Measurements from ENCODE around the gene ZNF479. TPM values are rescaled to one million over a fixed set of nuclear protein-coding genes. Genes with fewer than 3 reads are reported as not detected.
"Not testable (repeated sequence)": the region's sequence is repeated elsewhere in the genome, so short reads cannot be mapped to it uniquely, and the experiment has no call there.

ZNF479 gene
- not detected in 2 replicates for total RNA-seq

DNA sequence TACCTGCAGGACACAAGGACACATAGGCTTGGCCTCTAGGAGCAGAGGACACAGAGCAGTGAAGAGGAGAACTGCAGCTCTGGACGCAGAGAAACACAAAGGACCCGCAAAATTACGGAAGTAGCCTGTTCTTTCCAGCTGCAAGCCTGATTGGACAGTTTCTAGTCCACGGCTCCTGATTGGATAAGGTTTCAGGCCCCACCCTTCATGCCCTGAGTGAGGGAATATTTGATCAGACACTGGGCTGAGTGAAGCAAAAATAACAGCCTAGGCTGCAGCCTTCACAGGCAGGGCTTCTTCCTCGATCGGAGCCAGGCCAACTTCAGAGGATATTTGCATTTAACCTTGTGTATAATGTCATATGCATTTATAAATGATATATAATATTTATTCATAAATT is at the start of gene ZNF479:
TSS of gene ZNF479 (minus strand) at position 101 of the 400 bp plus-strand sequence. CDS start 112 bp downstream, outside the sequence.
- not testable (repeated sequence) for DNase-seq (ENCODE audit: low read depth); H3K27me3 ChIP-seq (ENCODE audit: control insufficient read depth, insufficient read depth, low read length); H3K36me3 ChIP-seq (ENCODE audit: control insufficient read depth, insufficient read depth, low read length); FAIRE-seq; H3K4me3 ChIP-seq (ENCODE audit: low read depth, low read length)

- TF ChIP-seq, protein P1, sequence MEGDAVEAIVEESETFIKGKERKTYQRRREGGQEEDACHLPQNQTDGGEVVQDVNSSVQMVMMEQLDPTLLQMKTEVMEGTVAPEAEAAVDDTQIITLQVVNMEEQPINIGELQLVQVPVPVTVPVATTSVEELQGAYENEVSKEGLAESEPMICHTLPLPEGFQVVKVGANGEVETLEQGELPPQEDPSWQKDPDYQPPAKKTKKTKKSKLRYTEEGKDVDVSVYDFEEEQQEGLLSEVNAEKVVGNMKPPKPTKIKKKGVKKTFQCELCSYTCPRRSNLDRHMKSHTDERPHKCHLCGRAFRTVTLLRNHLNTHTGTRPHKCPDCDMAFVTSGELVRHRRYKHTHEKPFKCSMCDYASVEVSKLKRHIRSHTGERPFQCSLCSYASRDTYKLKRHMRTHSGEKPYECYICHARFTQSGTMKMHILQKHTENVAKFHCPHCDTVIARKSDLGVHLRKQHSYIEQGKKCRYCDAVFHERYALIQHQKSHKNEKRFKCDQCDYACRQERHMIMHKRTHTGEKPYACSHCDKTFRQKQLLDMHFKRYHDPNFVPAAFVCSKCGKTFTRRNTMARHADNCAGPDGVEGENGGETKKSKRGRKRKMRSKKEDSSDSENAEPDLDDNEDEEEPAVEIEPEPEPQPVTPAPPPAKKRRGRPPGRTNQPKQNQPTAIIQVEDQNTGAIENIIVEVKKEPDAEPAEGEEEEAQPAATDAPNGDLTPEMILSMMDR (IDR thresholded peaks at IDR 0.05; ENCODE audit: insufficient read depth, low read length, severe bottlenecking), result no peak
- Histone ChIP-seq H3K36me3 (ENCODE audit: control insufficient read depth, insufficient read depth, low read length) (no peaks in the 10 kb centered on the region), H3K27me3 (ENCODE audit: control insufficient read depth, insufficient read depth, low read length) (no peaks in the 10 kb centered on the region), H3K4me3 (ENCODE audit: low read depth, low read length) (no peak overlapping the region)
- DNase-seq (ENCODE audit: low read depth) (no peak), FAIRE-seq (no peak)
Observed at GRCh38 chr7:57182031-57182430, 49.8 kb upstream of the ZNF479 start.

DNA sequence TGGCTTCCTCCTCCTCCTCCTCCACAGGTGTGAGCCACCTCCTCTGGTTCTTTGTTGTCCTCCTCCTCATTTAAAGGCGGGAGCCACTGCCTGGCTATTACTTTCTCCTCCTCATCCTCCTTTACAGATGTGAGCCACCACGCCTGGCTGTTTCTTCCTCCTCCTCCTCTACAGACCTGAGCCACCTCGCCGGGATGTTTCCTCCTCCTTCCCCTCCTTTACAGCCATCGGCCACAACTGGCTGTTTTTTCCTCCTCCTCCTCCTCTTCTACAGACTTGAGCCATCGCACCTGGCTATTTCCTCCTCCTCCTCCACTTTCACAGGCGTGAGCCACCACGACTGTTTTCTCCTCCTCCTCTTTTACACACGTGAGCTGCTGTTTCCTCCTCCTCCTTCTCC is 49.0 kb upstream of the ZNF479 start:
- no peak for FAIRE-seq
- DNase-seq (ENCODE audit: low read depth), result no peak
- H3K36me3 ChIP-seq (ENCODE audit: control insufficient read depth, insufficient read depth, low read length), result no peaks in the 10 kb centered on the region

GRCh38 chr7:57179776-57180415 is 47.7 kb upstream of the ZNF479 start:
- no peak for FAIRE-seq
- no peak for DNase-seq (ENCODE audit: low read depth)
- Histone ChIP-seq H3K4me3 (ENCODE audit: low read depth, low read length) (no peak overlapping the region), H3K27me3 (ENCODE audit: control insufficient read depth, insufficient read depth, low read length) (no peaks in the 10 kb centered on the region), H3K36me3 (ENCODE audit: control insufficient read depth, insufficient read depth, low read length) (no peaks in the 10 kb centered on the region)
- TF ChIP-seq, protein P1 (IDR thresholded peaks at IDR 0.05; ENCODE audit: insufficient read depth, low read length, severe bottlenecking), result no peak

More for the DNA sequence above, 49.0 kb upstream of the ZNF479 start:
- Histone ChIP-seq H3K4me3 (ENCODE audit: low read depth, low read length) (no peak overlapping the region), H3K27me3 (ENCODE audit: control insufficient read depth, insufficient read depth, low read length) (no peaks in the 10 kb centered on the region)
- TF ChIP-seq, protein P1 (IDR thresholded peaks at IDR 0.05; ENCODE audit: insufficient read depth, low read length, severe bottlenecking), result no peak

GRCh38 chr7:57178768-57179139 is 46.5 kb upstream of the ZNF479 start:
- no peak for DNase-seq (ENCODE audit: low read depth)
- TF ChIP-seq, protein P1 (IDR thresholded peaks at IDR 0.05; ENCODE audit: insufficient read depth, low read length, severe bottlenecking), result no peak
- FAIRE-seq, result no peak
- no peaks in the 10 kb centered on the region for H3K27me3 ChIP-seq (ENCODE audit: control insufficient read depth, insufficient read depth, low read length)
- H3K4me3 ChIP-seq (ENCODE audit: low read depth, low read length), result no peak overlapping the region
- H3K36me3 ChIP-seq (ENCODE audit: control insufficient read depth, insufficient read depth, low read length), result no peaks in the 10 kb centered on the region

GRCh38 chr7:57177856-57178767 is 45.9 kb upstream of the ZNF479 start:
- H3K27me3 ChIP-seq (ENCODE audit: control insufficient read depth, insufficient read depth, low read length), result no peaks in the 10 kb centered on the region
- DNase-seq (ENCODE audit: low read depth), result no peak
- FAIRE-seq, result no peak
- H3K4me3 ChIP-seq (ENCODE audit: low read depth, low read length), result no peak overlapping the region
- TF ChIP-seq, protein P1 (IDR thresholded peaks at IDR 0.05; ENCODE audit: insufficient read depth, low read length, severe bottlenecking), result no peak
- H3K36me3 ChIP-seq (ENCODE audit: control insufficient read depth, insufficient read depth, low read length), result no peaks in the 10 kb centered on the region

All from bronchial epithelial cell (primary cell).